Right ventricle myocardium inferior (tissue), 1 donor: ENCODE results near the gene PNPLA1. TPM values are rescaled to one million over a fixed set of nuclear protein-coding genes. Genes with fewer than 3 reads are reported as not detected.

Experiments used
- ATAC-seq: fragments of 200-7000 bp; cut with Tn5 transposase; one replicate; pipeline ENCODE4 v1.9.1; 2020; ENCODE audit warnings: mild to moderate bottlenecking, moderate library complexity
- DNase-seq: peaks from one replicate; pipeline ENCODE4 v3.0.0; 2021; ENCODE audit errors: missing footprints
- intact Hi-C: fragments of 100-400 bp; cut with DNase I; formaldehyde crosslinking; loops from one replicate; pipeline ENCODE4 v1.11.0; 2022
- total RNA-seq: library from RNA; stranded (reverse); fragmentation: NEBNext Ultra II Directional; extraction: Animal tissue kit (Norgen Biotek cat#: 25700); gene quantifications from one replicate; pipeline ENCODE4 v1.2.1, GENCODE V29; 2021
- donor health status: DM: no; HTN: yes; CAD: no; lungs with severe emphysema.

PNPLA1 gene
- total RNA-seq, 1 donor from 2014 or later, result not detected

DNA sequence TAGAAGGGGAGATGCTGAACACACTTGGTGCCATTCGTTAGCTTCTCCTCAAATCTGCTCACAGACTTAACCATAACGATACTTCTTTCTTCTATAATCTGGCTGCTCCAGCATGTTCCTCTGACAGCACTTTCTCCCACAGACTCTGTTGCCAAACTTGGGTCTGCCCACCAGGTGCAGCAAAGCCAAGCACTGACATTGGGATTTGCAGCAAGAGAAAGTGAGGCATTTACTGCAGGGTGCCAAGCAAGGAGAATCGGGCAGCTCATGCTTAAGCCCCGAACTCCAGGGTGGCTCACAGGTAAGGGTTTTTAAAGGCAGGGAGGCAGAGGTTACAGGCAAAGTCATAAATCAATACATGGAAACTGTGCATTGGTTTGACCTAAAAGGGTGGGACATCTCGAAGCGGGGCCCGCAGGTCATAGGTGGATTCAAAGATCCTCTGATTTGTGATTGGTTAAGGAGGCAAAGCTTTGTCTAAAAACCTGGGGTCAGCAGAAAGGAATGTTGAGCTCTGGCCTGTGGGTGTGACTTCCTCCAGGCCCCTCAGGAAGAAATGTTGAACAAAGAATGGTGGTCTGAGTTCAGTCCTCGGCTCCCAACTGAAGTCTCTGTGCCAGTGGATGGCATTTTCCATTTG lies 25.1 kb upstream of the PNPLA1 start:
- ATAC-seq (no peak), DNase-seq (no peak)
- intact Hi-C loops, result no loop called here

DNA sequence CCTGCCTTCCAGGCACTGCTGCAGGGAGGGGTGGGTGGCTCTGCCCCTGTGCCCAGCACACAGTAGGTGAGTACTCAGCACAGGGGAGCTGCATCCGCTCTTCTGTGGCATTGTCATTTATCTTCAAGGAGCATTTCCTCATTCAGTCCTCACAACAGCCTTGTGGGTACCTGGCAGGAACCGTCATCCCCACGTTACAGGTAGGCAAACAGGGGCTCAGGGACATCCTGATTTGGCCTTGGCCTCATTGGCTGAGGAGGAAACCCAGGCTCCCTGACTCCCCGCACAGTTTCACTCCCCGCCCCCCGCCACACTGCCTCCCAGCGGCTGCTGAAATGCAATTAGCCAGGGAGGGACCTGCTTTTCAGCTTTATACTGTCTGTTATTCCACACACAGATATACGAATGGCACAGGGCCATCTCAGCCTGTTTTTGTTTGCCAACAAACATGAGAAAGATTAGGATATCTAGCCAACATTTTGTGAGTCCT lies 24.2 kb upstream of the PNPLA1 start:
- no peak for DNase-seq
- intact Hi-C loops, result no loop called here
- no peak for ATAC-seq

DNA sequence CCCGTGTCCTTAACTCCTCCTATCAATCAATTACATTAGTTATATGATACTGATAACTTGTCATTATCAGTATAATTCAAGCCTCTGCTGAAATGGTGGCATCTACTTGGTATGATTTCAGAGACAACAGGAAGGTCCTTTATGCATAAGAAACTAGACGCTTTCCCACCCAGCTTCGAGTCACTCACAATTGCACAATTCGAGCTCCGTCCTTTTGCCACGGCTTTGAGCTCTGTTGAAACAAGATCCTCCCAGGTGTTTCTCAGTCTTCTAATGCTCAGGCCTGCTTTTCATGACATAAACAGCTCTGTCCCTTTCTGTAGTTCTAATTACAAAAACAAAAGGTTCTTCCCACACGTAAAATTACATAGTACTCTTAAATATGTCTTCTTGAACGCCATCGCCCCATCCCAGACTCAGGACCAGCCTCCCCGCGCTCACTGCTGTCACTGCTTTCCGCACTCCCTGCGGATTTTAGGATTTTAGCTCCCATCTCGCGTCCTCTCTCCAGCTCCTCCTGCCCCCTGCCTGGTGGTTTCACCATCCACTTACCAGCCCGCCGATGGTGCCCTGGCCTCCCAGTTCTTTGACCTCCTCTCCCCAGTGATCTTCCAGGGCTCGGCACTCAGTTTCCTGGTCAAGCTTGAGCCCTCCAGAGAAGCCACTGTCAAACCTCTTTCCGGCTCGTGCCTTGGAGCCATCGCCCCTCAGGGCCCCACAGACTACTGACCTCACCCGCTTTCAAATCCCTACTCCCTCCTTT lies 23.2 kb upstream of the PNPLA1 start:
- no peak for DNase-seq
- ATAC-seq, result no peak
- intact Hi-C loops, result no loop called here

DNA sequence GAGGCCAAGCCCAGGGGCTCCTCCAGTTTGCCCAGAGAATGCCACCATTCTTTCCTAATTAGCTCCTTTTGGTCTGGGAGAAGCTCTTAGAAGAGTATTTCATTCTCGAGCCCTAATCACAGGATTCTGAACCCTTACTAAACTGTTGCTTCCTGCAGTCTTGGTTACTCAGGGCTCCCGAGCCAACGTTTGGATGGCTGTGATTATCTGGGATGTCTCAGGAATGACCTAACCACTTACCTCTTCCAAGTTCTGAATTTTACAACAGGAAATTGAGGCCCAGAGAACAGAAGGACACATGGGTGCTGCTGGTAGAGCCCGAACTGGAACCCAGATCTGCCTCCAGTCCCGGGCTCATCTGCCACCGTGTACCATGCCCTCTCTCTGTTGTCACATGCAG lies 22.2 kb upstream of the PNPLA1 start:
- intact Hi-C loops, result no loop called here
- ATAC-seq (no peak), DNase-seq (no peak)

DNA sequence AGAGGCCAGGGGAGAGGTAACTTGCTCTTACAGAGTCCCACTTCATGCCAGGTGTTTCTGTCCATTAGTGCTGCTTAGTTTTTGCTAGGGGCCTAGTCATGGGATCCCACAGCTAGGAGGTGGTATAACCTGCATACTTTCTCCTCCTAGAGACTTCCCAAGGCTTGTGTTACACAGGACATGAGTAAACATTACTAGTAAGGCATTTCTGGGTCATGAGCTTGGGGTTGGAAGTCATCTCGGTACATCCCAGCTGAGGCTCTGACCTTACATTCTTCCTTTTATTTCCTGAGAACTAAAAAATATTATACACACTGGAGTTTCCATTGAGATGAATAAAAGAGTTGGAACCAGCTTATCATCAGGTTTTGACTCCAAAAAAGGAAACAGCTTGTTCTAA lies 20.9 kb upstream of the PNPLA1 start:
- DNase-seq (no peak), ATAC-seq (no peak)
- intact Hi-C loops, result no loop called here

DNA sequence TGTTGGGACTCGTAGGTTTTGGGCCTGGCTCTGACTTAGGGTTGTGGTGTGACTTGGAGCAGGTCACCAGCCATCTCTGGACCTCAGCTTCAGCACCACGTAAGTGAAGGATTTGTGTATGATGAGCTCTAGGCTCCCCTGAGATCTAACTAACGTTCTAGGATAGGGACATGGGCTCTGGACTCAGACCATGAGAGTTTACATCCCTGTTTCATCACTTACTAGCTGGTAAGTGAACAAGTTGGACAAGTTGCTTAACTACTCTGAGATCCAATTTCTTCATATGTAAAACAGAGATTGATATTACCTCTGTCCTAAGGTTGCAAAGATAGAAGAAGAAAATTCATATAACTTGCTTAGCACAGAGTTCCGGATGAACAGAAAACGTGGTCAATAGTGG lies 20.3 kb upstream of the PNPLA1 start:
- ATAC-seq, result no peak
- no peak for DNase-seq
- intact Hi-C loops, result no loop called here

DNA sequence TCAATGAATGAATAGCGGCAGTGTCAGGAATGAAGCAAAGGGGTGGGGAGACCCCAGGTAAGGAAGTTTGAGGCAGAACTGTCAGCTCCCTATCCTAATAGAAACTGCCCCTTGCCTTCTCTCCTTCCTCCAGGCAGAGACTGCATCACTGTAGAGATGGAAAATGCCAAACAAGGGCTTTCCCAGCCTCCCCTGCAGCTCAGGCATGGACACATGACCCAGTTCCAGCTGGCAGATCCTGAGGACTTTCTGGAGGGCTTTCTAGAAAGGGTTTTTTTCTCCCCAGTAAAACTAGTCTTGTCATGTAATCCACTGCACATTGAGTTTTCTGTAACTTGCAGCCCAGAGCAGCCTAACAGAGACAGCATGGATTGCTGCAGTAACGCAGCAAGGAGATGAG lies 17.9 kb upstream of the PNPLA1 start:
- ATAC-seq, result no peak
- intact Hi-C loops, result no loop called here

DNA sequence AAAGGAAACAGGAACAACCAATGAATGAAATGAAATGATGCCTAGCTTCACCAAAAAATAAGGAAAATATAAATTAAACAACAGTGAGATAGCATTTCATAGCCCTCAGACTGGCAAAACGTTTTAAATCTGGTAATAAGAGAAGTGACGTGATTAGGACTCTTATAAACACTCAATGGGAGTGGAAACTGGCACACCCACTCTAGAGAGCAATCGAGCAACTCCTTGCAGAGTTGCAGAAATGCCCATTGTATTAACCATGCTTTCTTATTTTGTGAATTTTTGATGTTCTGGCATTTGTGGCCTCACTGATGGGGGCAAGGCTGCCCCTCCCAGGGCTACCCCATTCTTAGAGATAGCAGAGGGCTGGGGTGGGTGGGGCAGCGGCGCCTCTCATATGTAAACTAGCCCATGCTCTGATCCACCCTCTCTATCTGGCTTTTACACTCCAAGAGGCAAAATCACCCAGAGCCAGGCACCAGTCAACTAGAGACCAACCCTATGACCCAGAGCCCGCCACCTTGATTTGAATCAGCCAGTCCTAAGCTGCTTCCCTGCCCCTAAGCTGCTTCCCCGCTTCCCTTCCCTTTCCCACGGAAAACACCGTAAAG lies 6.4 kb upstream of the PNPLA1 start:
- no peak for ATAC-seq
- no peak for DNase-seq
- intact Hi-C loops, result no loop called here

More for the DNA sequence above, 17.9 kb upstream of the PNPLA1 start:
- no peak for DNase-seq

DNA sequence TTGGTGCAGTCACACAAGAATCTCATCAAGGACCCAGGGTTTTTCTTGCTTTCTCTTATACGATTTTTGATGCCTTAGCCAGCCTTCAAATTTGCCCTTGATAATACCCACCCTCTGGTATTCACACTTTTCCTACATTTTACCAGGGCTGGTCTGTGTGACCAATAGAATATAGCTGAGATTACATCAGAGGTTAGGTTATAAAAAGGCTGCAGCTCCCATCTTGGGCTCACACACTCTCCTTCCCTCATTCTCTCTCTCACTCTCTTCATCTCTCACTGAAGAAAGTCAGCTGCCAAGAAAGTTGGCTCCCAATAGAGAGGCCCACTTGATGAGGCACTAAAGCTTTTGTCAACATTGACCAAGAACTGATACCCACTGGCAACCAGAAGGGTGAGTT lies 4.1 kb upstream of the PNPLA1 start:
- no peak for DNase-seq
- intact Hi-C loops, result no loop called here
- no peak for ATAC-seq

DNA sequence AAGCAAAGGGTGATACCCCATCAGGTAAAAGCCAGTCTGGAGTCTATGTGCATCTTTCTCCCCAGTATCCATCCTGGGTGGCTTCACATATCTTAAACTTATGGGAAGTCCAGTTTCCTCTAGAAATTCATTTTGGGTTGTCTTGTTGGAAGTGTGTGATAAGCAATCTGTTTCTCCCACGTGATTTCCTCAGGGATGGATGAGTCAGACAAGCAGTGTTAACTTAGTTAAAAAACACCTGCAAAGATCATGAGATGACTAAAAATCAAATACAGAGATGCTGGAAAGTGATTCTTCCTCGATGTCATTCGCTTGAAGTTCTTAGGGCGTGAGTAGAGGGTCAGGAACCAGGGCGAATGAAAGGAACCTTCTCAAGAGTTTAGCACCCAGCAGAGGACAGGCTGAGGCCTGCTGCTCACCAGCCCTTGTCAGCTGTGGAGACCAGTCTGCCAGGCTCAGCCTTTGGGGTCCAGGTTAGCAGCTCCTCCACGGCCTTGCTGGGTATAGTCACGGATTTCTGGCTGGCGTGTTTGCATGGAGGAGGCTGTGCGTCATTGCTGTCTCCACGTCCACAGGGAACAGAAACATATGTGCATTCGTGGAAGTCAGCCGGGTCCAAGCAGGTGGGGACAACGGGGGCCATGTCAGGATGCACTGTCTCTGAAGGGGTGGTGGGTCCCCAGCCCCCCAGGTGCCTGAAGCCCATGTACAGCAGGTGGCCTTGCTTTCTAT lies 2.8 kb upstream of the PNPLA1 start:
- intact Hi-C loops, result no loop called here
- ATAC-seq, result no peak
- no peak for DNase-seq

DNA sequence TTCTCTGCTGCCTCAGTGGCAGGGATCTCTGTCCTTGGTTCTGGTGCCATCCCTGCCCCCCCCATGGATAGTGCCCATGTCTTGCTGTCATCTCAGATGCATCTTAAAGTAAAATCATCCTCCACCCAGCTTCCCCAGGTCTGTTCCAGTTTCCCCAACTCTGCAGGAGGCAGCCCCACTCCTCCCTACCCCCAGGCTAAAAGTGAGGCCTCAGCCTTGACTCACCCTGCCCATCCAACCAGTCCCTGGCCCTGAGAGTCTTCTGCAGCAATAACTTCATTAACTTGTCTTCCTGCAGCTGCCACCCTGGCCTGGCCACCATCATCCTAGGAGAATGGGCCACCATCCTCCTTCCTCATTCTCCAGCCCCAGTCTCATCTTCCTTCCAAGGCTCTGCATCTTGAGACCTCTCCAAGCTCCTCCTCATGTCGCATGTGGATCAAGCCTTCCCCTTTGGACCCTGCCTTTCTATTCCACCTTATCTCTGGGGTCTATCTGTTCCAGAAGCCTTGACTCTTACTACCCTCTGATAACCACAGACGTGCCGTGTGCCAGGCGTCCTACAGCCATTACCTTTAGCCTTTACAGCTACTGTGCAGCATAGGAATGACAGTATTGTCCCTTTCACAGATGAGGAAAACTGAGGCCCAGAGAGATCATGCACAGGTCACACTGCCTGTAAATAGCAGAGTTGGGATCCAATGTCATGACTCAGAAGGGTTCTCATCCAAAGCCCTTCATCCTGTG lies 2.0 kb upstream of the PNPLA1 start:
- intact Hi-C loops, result no loop called here

DNA sequence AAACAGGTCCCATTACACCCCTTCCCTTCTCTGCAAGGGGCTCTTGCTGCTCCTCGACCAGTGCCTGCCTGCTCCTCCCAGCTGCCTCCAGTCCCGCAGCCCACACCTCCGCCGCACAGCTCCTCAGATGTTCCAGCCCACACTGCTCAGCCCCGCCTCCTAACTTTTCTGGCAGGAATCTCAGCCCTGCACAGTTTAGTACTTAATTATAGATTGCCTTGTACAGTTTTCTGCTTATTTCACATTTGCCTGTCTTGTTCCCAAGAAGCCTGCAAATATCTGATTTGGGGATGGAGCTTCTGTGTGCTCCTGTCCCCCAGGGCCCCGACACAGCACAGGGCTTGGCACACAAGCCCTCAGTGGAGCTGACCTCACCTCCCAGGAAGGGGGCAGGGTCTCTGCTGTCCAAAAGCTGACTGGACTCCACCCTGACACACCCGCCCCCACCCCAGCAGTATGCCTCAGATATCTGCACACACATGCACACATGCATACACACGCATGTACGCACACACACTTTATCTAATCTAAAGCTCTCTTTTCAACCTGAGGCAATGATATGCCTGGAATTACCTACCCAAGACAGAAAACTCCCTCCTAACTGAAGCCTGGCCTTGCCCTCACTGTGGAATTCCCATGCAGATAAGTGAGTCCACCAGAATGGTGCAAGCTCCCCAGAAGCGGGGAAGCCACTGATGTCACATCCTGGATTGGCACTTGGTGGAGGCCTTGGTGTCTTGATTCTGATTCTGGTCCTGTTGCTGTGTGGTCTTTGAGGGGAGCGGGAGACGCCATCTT lies 1.2 kb upstream of the PNPLA1 start:
- DNase-seq (no peak), ATAC-seq (peak; percentile 16)
- intact Hi-C loops, result no loop called here

More for the DNA sequence above, 2.0 kb upstream of the PNPLA1 start:
- DNase-seq, result no peak
- no peak for ATAC-seq

DNA sequence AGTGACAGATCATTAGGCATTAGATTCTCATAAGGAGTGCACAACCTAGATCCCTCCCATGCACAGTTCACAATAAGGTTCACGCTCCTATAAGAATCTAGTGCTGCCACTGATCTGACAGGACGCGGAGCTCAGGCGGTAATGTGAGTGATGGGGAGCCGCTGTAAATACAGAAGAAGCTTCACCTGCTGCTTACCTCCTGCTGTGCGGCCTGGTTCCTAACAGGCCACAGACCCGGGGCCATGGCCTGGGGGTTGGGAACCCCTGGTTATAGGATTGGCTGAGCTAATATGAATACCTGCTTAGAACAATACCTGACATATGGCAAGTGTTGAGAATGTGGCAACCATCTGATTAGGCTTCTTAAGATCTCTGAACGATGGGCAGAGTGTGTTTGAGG lies 2.4 kb downstream of the PNPLA1 start:
- DNase-seq (no peak), ATAC-seq (no peak)
- intact Hi-C loops, result no loop called here

DNA sequence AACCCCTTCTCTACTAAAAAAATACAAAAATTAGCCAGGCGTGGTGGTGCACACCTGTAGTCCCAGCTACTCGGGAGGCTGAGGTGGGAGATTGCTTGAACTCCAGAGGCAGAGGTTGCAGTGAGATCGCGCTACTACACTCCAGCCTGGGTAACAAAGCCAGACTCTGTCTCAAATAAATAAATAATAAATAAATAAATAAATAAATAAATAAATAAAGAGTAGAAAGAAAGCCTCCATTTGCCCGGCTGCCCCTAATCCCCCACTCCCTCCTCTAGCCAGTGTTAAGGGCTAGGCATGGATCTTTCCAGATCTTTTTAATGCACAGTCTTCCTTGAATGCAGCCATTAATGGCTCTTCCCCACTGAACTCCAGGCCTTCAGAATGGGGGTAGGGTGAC lies 3.2 kb downstream of the PNPLA1 start:
- intact Hi-C loops, result no loop called here
- ATAC-seq, result no peak
- no peak for DNase-seq

DNA sequence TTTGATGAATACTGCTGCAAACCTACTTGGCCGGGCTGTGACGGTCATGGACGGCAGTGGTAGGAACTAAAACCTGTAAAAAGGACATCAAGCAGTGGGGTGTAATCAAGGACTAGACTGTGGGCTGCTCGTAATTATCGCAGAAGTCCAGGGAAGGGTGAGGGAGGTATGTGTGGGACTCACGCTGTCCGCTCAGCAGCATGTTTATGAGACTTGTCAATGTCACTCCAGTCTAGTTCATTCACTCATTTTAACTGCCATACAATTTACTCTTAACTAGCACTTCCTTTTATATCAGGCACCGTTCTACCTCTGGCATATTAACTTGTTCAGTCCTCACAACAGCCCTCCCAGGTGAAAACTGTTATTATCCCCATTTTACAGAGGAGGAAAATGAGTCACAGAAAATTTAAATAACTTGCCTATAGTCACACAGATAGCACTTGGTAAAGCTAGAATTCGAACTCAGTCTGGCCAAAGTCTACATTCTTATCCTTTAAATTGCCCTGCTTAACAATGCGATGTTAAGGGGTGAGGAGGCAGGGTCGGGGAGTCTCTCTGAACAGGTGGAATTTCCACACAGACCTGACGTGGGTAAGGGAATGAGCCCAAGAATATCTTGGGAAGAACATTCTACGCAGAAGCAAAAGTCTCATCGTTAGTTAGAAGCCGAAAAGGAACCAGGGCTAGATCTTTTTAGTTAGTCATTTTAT lies 4.1 kb downstream of the PNPLA1 start:
- intact Hi-C loops, result no loop called here
- no peak for ATAC-seq
- DNase-seq, result no peak

DNA sequence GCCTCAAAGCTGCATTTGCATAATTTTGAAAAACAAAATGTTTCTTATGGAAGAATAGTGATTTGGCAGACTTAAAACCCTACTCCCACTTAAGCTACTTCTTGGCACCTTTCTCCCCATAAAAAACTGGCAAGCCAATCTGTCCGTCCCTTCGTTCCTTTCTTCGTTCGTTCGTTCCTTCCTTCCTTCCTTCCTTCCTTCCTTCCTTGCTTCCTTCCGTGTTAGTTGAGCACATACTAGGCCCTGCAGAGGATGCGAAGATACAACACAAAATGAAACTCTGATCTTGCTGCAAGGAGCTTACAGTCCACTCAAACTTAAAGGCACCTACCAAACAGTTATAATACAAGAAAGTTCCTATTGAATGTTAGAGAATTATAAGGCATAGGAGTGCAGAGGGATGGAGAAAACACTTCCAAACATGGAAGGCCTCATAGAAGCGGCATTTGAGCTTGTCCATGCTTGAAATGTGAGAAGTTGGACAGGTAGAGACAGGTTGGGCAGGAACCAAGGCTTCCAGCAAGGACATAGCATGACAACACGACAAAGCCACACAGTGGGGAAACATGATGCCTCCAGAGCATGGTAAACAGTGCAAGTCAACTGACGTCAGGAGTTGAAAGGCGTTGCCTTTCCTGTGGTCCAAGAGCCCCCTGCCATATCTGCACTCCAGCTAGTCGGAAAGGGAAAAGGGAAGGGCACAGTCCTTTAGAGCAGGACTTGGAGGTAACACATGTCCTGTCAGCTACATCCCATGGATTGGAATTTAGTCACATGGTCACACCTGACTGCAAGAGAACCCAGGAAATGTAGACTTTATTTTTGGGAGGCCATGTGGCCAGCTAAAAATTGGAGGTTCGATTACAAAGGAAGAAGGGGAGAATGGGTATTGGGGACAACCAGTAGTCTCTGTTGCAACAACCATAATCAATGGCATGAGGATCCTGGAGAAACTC lies 7.0 kb downstream of the PNPLA1 start:
- no peak for DNase-seq
- no peak for ATAC-seq
- intact Hi-C loops, result no loop called here
